GM18867 (cell line): ENCODE results near the gene TMEM141.

Experiments
- ATAC-seq: cut with Tn5 transposase; IDR thresholded peaks from one replicate; pipeline ENCODE4 v1.9.1; 2021; ENCODE audit warnings: mild to moderate bottlenecking, moderate library complexity; ENCODE audit not compliant: unreplicated experiment

TMEM141 gene

GRCh38 chr9:136790640-136791515 lies at the start of gene TMEM141:
Gene TMEM141, plus strand, starts transcription at chr9:136791344. Its CDS starts 27 bp downstream, at chr9:136791371.
- ATAC-seq, result peak; percentile 82

GRCh38 chr9:136741883-136742571 lies 49.1 kb upstream of the TMEM141 start:
- no peak for ATAC-seq

GRCh38 chr9:136742591-136743391 lies 48.4 kb upstream of the TMEM141 start, which contains the start of gene LCN10:
Gene LCN10, minus strand, starts transcription at chr9:136742940. Its CDS starts 37 bp downstream, at chr9:136742903.
- no peak for ATAC-seq

- no peak for ATAC-seq
Observed at GRCh38 chr9:136743639-136744211, 47.4 kb upstream of the TMEM141 start.

GRCh38 chr9:136744773-136745172 lies 46.4 kb upstream of the TMEM141 start:
- no peak for ATAC-seq

- ATAC-seq, result no peak
Observed at GRCh38 chr9:136745389-136746154, 45.6 kb upstream of the TMEM141 start.

- no peak for ATAC-seq
Observed at GRCh38 chr9:136746155-136746490, 45.0 kb upstream of the TMEM141 start.

GRCh38 chr9:136746621-136747020 lies 44.5 kb upstream of the TMEM141 start:
- ATAC-seq, result no peak

- no peak for ATAC-seq
Observed at GRCh38 chr9:136747161-136748060, 43.7 kb upstream of the TMEM141 start.

GRCh38 chr9:136748201-136748600 lies 42.9 kb upstream of the TMEM141 start, which contains the start of gene LCN6:
Gene LCN6, minus strand, starts transcription at chr9:136748525. Its CDS starts 42 bp downstream, at chr9:136748483.
- ATAC-seq, result no peak

GRCh38 chr9:136748666-136749611 lies 42.2 kb upstream of the TMEM141 start:
- no peak for ATAC-seq

GRCh38 chr9:136750526-136750925 lies 40.6 kb upstream of the TMEM141 start:
- no peak for ATAC-seq

GRCh38 chr9:136751244-136751643 lies 39.9 kb upstream of the TMEM141 start:
- no peak for ATAC-seq

GRCh38 chr9:136751814-136752213 lies 39.3 kb upstream of the TMEM141 start:
- no peak for ATAC-seq

- ATAC-seq, result no peak
Observed at GRCh38 chr9:136753371-136754058, 37.6 kb upstream of the TMEM141 start.

- ATAC-seq, result no peak
Observed at GRCh38 chr9:136754059-136754572, 37.0 kb upstream of the TMEM141 start.
